Breast epithelium (tissue), 4 donors: Measurements from ENCODE around the gene KLF6. TPM values are rescaled to one million over a fixed set of nuclear protein-coding genes. Genes with fewer than 3 reads are reported as not detected.

Source experiments
- DNase-seq, 2 donors: peaks; one replicate each; pipeline ENCODE4 v3.0.0-alpha.2; 2019; ENCODE audit warnings: low spot score in 2 of 2
- H3K27ac ChIP-seq, 2 donors: fragments of 200-600 bp; sonication (generic) in 1 of 2; one replicate each; pipeline ENCODE4 v1.5.1; 2016 to 2019; ENCODE audit warnings: mild to moderate bottlenecking in 1 of 2
- H3K27me3 ChIP-seq, 2 donors: fragments of 200-600 bp; sonication (generic) in 1 of 2; one replicate each; pipeline versions ENCODE4 v1.5.1 to v1.6.0; 2017 to 2019; ENCODE audit warnings: control low read depth in 1 of 2, mild to moderate bottlenecking in 1 of 2
- H3K36me3 ChIP-seq: fragments of 200-600 bp; one replicate; pipeline ENCODE4 v1.5.1; 2019
- H3K4me1 ChIP-seq, 2 donors: fragments of 200-600 bp; sonication (generic); one replicate each; pipeline ENCODE4 v1.5.1; 2016 to 2019; ENCODE audit warnings: control low read depth in 1 of 2
- H3K4me3 ChIP-seq, 3 donors: fragments of 200-600 bp; sonication (generic); 1 replicate in 2 of 3; 2 replicates in 1 of 3; pipeline ENCODE4 v1.5.1; 2016 to 2019; ENCODE audit warnings: mild to moderate bottlenecking in 3 of 3, moderate library complexity in 2 of 3
- H3K9me3 ChIP-seq, 2 donors: fragments of 200-600 bp; sonication (generic) in 1 of 2; one replicate each; pipeline ENCODE4 v1.5.1; 2016 to 2019; ENCODE audit warnings: control low read depth in 1 of 2
- POLR2A ChIP-seq: fragments of 450-650 bp; IDR thresholded peaks from one replicate; pipeline ENCODE4 v1.6.1; 2016; ENCODE audit warnings: antibody characterized with exemption, mild to moderate bottlenecking, moderate library complexity
- POLR2AphosphoS5 ChIP-seq, 3 donors: sonication (generic); formaldehyde crosslinking; IDR thresholded peaks; one replicate each; pipeline ENCODE4 v1.6.1; 2017; ENCODE audit warnings: antibody characterized with exemption in 3 of 3
- intact Hi-C: fragments of 100-400 bp; cut with DNase I; formaldehyde crosslinking; loops from one replicate; pipeline ENCODE4 v1.15.1; 2023; ENCODE audit warnings: low total_unique reads
- total RNA-seq, 3 donors: library from RNA; depleted of rRNA; stranded (reverse); fragments of >200 nt; gene quantifications; one replicate each; pipeline ENCODE4 v1.1.0, GENCODE V29; 2016
- TF ChIP-seq, protein P1 (sequence below), 3 donors: fragments of 450-650 bp; IDR thresholded peaks; one replicate each; pipeline ENCODE4 v1.5.1; 2016 to 2017; ENCODE audit warnings: antibody characterized with exemption in 3 of 3, mild to moderate bottlenecking in 3 of 3, moderate library complexity in 3 of 3

Gene KLF6
- total RNA-seq, 3 donors from 2014 or later: 132 to 347 (median 186) TPM

DNA sequence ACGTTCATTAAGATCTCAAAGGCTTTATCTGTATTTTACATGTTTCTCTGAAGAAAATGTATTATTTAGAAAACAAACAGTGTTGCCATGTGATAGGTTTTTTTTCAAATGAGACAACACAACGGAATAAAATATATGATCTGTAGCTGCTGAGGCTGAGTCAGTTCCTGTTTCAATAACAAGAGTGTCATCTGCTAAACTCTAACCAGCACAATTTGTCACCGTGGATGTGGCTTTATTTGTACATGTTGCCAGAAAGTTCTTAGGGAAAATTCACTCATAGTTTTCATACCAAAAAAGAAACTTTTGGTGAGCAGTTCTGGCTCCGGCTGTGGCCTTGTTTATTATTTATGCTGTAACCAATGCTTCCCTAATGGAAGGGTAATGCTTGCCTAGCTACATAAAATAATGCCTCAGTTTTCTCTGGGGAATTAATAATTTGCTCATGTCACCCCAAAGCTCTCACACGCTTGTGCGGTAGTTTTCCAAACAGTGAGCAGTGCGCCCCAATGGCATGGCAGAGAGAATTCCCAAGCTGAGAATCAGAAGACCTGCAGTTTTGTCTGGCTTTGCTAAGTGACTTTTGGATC lies 20.3 kb upstream of the KLF6 start:
- Histone ChIP-seq H3K9me3 (no peaks in the 10 kb centered on the region), H3K4me3 (no peak overlapping the region), H3K27ac (peak overlapping the region; percentile 75 to 96), H3K4me1 (peaks cover 0 to 4% of the 10 kb centered on the region in 2 donors), H3K27me3 (no peaks in the 10 kb centered on the region), H3K36me3 (no peaks in the 10 kb centered on the region)
- TF ChIP-seq POLR2AphosphoS5 (IDR thresholded peaks at IDR 0.05) (peak in 2 of 3 donors; percentile 26 to 57), POLR2A (no peak)
- no peak for DNase-seq
- intact Hi-C loops: no loop called here

DNA sequence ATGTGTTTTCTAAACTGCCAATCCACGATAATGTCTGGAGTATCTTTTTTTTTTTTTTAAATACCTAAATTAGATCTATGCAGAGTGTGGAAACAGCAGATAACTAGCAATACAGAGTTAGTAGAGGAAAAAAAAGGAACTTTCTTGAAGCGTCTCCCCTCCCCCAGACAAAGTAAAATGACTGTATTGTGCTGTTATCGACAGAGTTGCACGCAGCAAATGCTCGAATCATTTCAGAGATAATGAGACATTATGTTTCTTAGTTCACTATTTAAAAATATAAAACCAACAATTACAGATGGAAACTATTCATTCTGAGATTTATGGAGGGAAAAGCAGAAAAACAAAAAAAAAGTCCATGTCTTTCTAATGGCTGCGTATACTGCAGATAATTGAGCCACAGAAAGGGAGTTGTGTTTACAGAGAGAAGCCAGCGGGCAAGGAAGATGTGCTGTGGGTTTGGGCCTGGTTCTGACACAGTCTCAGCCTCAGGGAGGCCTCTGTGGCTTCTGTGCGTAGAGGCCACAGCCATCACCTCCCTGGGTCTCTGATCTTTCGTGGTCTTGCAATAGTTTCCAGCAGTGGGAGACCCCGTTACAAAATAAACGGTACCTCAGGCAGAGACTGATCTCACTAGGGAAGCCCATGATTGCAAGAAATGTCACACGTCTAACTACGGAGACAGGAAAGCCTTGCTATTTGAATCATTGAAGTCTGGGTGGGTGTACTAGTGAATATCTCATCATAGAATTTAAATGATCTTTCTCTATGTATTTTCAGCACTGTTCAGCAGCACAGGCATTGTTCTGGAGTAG lies 19.1 kb upstream of the KLF6 start:
- TF ChIP-seq, protein P1, sequence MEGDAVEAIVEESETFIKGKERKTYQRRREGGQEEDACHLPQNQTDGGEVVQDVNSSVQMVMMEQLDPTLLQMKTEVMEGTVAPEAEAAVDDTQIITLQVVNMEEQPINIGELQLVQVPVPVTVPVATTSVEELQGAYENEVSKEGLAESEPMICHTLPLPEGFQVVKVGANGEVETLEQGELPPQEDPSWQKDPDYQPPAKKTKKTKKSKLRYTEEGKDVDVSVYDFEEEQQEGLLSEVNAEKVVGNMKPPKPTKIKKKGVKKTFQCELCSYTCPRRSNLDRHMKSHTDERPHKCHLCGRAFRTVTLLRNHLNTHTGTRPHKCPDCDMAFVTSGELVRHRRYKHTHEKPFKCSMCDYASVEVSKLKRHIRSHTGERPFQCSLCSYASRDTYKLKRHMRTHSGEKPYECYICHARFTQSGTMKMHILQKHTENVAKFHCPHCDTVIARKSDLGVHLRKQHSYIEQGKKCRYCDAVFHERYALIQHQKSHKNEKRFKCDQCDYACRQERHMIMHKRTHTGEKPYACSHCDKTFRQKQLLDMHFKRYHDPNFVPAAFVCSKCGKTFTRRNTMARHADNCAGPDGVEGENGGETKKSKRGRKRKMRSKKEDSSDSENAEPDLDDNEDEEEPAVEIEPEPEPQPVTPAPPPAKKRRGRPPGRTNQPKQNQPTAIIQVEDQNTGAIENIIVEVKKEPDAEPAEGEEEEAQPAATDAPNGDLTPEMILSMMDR (IDR thresholded peaks at IDR 0.05): no peak
- no peak for TF ChIP-seq POLR2AphosphoS5 (IDR thresholded peaks at IDR 0.05)
- no peak for TF ChIP-seq POLR2A
- Histone ChIP-seq H3K27ac (peak overlapping the region; percentile 75 to 96), H3K4me3 (no peak overlapping the region), H3K4me1 (peaks cover 0 to 4% of the 10 kb centered on the region in 2 donors), H3K9me3 (no peaks in the 10 kb centered on the region), H3K36me3 (no peaks in the 10 kb centered on the region), H3K27me3 (no peaks in the 10 kb centered on the region)
- no peak for DNase-seq
- intact Hi-C loops: no loop called here

DNA sequence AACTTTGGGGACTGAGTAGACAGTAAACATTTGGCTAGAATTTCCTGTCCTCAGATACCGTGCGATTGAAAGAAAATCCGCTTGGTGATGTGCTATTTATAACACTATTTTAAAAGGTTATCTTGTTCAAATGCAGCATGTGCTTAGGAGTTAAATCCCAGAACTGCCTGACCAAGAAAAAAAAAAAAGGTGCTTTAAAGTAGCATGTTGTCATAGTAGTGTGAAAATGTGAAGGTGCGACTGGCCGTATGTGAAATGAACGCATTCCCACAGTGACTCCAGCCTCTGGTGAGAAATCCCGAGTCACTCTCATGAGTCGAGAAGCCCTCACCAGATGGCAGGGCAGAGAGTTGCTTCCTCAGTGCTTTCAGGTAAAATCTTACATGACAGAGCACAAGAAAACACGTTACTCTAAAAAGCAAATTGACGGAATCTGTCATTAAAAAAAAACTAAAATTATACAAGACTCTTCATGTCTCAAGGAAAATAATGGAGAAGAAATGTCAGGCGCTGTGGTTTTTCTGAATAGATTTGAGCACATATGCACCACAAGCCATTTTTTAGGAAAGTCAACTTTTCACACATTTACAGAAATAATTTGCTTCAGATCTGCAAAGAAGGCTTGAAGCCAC lies 18.4 kb upstream of the KLF6 start:
- TF ChIP-seq POLR2A: no peak
- no peaks in the 10 kb centered on the region for H3K9me3 ChIP-seq
- H3K27me3 ChIP-seq: no peaks in the 10 kb centered on the region
- H3K4me3 ChIP-seq: no peak overlapping the region
- intact Hi-C loops: no loop called here
- DNase-seq: no peak
- H3K4me1 ChIP-seq: peaks cover 0 to 4% of the 10 kb centered on the region in 2 donors
- H3K27ac ChIP-seq: peak overlapping the region in 1 of 2 donors; percentile 96
- no peaks in the 10 kb centered on the region for H3K36me3 ChIP-seq

DNA sequence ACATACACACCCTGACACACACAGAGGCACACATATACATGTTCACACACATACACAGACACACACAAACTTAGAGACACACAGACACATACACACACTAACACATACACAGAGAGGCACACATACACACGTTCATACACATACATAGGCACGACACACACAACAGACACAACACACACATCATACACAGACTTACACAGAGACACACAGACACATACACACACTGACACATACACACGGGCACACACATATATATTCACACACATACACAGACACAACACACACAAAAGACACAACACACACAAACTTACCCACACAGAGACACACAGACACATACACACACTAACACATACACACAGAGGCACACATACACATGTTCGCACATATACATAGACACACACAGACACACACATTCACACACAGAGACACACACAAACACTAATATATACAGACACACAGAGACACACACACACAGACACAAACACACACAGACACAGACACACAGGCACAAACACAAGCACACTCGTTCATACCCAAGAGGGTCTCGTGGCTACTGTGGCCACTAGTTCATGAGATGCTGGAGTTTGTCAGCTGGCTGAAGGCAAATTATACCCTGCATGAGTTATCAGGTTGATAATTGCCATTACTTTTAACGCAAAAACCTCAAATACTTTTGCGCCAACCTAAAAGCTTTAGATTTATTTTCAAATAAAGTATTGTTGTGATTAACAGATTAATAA lies 17.7 kb upstream of the KLF6 start:
- peaks cover 0 to 4% of the 10 kb centered on the region in 2 donors for H3K4me1 ChIP-seq
- intact Hi-C loops: no loop called here
- no peaks in the 10 kb centered on the region for H3K9me3 ChIP-seq
- H3K36me3 ChIP-seq: no peaks in the 10 kb centered on the region
- no peak overlapping the region for H3K27ac ChIP-seq
- no peak for DNase-seq
- H3K27me3 ChIP-seq: no peaks in the 10 kb centered on the region
- TF ChIP-seq, protein P1 (IDR thresholded peaks at IDR 0.05): no peak
- TF ChIP-seq POLR2AphosphoS5 (IDR thresholded peaks at IDR 0.05) (no peak), POLR2A (no peak)
- no peak overlapping the region for H3K4me3 ChIP-seq

DNA sequence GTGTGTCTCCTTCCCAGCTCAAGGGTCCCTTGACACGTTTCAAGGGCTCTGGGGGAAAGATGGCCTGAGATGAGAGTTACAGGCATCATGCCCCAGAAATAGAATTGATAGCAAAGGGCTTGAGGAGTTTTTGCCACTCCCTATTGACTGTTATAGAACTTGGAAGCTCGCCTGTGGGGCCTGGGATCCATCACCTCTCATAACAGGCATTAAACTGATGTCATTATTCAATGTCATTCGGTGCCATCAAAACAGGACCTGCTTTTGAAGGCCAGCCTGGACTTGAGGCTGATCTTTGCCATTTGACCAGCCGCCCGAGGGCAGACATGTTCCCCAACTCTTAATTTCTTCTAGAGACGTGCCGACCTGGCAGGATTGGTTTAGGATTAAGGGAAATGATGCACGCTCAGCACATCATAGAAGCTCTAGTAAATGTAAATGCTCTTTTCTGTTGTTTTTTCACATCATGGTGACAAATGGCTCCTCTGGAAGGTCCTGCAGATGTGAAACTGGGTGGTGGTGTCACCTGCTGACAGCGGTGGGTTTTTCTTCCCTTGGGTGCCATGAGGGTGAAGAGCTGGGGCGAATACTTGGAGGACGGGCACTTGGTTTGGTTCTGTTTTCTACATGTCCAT lies 16.7 kb upstream of the KLF6 start:
- intact Hi-C loops: no loop called here
- no peak overlapping the region for H3K27ac ChIP-seq
- DNase-seq: no peak

More for the DNA sequence above, 16.7 kb upstream of the KLF6 start:
- no peaks in the 10 kb centered on the region for H3K27me3 ChIP-seq
- TF ChIP-seq, protein P1 (IDR thresholded peaks at IDR 0.05): no peak
- no peak for TF ChIP-seq POLR2AphosphoS5 (IDR thresholded peaks at IDR 0.05)
- TF ChIP-seq POLR2A: no peak
- H3K36me3 ChIP-seq: no peaks in the 10 kb centered on the region
- H3K9me3 ChIP-seq: no peaks in the 10 kb centered on the region
- H3K4me3 ChIP-seq: no peak overlapping the region
- H3K4me1 ChIP-seq: peaks cover 0 to 4% of the 10 kb centered on the region in 2 donors
